GM18499 (cell line): ENCODE measurements around the gene OPTC.

ENCODE experiments used
- ATAC-seq: cut with Tn5 transposase; IDR thresholded peaks from one replicate; pipeline ENCODE4 v1.9.1; 2021; ENCODE audit warnings: moderate number of reproducible peaks; ENCODE audit not compliant: insufficient read depth, unreplicated experiment

OPTC gene

DNA sequence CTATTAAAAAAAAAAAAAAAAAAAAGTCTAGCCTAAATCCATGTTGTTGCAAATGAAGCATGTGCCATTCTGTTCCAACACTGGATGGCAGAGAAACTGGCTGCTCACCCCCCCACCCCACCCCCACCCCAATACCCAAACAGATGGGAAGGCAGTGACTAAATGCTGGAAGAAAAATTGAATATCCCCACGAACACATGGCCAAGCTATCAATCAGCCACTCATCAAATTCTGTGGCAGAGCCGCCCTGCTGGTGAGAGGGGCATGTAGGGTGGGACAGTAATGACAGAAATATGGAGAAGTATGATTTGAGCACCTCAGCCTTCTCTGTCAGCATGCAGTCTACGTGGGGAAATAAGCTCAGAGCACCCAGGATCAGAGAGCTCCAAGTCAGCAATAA lies 34.1 kb downstream of the OPTC start:
- no peak for ATAC-seq

DNA sequence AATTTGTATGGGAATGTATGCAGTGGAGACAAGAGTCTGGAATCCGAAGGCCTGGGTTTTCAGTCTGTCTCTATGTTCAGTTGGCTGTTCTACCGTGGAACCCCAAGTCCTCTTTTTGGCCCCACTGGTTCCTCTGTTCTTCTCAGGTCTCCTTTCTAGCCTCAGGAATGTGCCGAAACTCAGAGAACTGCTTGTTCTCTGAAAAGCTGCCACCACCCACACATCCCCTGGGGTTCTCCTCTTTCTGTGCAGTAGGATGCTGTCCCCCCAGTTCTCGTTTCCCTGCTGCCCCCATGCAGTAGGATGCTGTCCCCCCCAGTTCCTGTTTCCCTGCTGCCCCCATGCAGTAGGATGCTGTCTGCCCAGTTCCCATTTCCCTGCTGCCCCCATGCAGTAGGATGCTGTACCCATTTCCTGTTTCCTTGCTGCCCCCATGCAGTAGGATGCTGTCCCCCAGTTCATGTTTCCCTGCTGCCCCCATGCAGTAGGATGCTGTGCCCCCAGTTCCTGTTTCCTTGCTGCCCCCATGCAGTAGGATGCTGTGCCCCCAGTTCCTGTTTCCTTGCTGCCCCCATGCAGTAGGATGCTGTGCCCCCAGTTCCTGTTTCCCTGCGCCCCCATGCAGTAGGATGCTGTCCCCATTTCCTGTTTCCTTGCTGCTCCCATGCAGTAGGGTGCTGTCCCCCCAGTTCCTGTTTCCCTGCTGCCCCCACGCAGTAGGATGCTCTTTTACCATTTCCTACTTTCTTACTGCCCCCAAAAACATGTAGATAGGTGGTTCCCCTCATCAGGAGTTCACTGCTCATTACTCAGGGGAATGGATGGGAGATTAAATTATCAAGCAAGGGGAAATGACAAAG lies 35.3 kb downstream of the OPTC start:
- ATAC-seq: no peak

DNA sequence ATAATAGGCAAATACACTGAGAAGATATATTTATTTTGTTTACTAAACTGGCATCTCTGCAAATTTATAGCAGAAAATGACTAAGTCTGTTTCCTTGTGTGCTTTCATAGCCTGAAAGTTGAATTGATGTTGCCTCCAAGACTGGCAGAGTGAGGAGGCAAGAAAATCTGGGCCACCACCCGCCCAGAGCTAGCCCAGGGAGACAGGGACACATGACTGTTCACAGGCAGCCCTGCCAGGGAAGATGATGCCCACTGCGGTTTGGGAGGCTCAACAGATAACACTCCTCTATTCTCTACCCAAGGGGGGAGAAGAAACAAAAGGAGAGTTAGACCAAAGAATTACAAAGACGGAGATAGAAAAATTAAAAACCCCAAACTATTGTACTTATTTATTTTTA lies 37.1 kb downstream of the OPTC start:
- no peak for ATAC-seq

DNA sequence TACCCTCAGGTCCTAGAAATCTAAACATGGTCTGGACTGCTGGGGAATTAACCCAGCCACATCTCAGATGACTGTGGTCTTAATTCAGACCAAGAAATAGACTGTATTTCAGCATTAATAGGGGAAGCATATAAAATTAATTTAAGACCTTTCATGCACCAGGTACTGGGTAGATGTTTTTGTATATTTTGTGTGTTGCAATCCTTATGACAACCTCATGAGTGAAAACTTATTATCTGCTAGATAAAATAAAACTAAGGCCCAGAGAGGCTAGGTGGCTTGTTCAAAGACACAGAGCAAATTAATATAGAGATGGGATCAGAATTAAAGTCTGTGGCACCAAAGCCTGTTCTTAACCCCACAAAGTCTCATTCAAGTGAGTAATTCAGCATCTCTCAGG lies 40.1 kb downstream of the OPTC start:
- ATAC-seq: no peak

DNA sequence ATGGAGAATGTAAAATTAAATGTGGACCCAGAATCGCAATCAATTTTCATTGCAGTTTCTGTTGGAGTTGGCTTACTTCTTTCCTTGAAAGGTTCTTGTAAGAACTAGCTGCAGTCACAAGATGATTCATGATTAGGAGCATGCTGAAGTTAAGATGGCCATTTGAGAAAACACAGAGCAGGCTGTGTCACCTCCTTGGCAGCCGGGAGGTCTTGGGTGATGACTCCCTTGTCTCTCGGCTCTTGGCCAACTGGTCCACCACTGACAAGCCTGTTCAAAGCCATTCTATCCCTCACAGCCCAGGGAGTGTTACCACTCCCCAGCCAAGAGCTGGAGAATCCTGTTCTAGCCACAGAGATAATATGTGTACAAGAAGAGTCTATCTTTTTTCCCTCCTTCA lies 40.6 kb downstream of the OPTC start:
- ATAC-seq: no peak

DNA sequence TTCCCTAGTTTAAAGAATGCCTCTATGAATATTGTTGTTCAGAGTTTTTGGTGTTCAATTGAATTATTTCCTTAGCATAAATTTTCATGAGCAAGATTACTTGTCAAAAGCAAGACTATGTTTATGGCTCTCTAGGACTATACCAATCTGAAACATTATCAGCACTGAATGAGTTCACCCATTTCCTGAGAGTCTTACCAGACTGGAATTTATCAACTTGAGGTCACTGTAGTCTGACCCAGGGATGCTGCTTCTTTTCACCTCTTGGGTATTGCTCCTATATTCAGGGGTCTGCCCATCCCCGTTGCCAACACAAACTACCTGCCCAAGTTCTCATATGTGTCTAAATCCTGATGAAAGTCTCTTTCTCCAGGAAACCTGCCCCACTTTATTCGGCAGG lies 42.6 kb downstream of the OPTC start:
- no peak for ATAC-seq

DNA sequence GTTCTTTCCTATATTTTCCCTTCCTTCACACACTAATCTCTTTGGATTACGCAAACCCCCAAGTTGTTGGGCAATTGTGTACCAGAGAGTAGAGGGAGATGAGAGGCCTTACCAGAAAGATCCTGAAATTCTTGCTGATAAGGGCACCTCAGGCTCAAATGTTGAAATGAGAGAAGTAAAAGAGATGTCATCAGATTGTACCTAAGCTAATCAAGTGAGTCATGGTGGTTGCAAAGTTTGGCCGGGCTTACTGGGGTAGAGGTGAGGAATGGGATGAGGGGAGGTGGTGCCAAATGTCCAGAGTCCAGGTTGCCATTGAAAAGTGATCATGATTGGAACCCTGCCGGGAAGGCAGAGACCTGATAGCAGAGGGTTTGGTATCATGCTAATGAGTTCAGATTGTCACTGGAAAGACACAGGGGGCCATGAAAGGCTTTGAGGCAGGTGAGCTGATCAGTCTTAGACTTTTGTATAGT lies 43.1 kb downstream of the OPTC start:
- ATAC-seq: no peak

DNA sequence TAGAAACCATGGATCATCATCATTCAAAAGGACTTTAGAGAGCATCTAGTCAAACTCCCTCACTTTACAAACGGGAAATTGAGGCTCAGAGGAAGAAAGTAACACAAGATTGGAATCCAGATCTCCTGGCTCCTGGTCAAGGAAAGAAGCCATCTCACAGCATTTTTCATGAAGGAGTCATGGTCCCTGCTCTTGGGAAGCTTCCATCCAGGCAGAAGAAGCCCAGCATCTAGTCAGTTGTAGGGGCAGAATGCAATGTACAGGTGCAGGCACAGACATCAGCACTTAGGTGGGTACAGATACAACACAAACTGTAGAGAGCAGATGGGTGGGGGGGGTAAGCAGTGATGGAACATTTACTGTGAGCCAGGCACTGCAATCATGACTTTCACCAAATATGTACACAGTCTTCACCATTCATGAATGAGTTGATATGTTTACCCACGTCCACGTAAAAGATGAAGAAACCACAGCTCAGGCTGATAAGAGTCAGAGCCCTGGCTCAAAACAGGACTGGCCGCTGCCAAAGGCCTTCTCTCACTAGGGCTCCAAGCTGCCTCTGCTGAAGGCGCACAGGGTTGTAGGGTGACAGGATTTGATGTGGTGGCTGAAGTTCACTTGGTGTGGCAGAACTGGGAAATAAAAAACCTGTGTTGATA lies 44.0 kb downstream of the OPTC start:
- no peak for ATAC-seq

DNA sequence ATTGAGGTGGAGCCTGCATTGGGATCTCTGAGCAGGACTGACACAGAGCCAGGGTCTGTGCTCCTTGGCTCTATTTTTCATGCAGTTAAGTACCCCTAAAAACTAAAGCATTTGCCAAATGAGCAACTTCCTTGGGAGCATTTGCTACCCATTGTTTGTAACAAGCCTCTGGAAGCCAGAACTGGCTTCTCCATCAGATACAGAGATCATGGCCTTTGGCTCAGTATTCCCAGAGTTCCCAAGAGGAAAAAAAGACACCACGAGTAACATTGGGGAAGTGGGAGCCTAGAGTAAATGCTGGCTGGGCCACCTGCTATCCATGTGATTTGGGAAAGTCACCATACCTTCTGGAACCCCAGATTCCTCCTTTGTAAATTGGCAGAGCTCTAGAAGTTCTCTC lies 44.8 kb downstream of the OPTC start:
- no peak for ATAC-seq

DNA sequence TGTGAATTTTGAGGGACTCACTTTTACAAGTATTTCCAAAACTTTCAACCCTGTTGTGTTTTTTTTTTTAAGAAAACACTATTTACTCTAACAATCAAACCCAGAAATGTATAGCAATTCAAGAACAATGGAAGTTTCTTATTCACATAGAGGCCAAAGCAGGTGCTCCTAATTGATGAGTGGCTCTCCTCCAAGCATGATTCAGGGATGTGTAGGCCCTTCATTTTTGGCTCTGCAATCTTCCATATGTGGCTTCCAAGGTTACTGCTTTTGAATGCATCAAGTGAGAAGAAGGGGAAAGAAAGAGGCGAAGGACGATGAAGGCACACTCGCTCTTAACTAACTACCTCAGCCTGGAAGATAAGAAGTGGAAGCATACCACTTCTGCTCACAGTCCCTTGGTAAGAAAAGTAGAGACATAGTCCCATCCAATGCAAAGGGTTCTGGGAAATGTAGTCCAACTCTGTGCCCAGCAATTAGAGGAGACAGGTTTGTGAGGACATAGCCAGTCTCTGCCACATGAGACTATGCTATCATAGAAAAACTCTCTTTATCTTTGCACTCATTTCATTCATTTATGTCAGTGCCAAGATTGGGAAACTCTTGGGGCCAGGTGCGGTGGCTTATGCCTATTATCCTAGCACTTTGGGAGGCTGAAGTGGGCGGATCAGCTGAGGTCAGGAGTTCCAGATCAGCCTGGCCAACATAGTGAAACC lies 46.0 kb downstream of the OPTC start:
- no peak for ATAC-seq

DNA sequence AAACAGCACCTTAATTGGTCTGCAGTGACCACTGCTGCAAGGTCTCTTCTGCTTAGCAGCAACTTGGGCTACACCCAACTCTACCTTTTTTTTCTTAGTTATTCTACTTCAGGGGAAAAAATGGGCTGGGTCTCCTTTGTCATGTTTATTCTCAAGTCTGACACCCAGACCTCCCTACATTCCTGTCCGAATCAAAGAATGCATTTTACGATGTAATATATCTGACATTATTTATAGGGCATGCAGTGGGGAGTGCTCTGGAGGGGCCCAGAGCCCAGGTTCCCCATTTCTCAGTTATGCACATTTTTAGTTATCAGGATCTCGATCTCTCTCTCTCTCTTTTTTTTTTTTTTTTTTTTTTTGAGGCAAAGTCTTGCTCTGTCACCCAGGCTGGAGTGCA lies 50.5 kb downstream of the OPTC start:
- no peak for ATAC-seq

DNA sequence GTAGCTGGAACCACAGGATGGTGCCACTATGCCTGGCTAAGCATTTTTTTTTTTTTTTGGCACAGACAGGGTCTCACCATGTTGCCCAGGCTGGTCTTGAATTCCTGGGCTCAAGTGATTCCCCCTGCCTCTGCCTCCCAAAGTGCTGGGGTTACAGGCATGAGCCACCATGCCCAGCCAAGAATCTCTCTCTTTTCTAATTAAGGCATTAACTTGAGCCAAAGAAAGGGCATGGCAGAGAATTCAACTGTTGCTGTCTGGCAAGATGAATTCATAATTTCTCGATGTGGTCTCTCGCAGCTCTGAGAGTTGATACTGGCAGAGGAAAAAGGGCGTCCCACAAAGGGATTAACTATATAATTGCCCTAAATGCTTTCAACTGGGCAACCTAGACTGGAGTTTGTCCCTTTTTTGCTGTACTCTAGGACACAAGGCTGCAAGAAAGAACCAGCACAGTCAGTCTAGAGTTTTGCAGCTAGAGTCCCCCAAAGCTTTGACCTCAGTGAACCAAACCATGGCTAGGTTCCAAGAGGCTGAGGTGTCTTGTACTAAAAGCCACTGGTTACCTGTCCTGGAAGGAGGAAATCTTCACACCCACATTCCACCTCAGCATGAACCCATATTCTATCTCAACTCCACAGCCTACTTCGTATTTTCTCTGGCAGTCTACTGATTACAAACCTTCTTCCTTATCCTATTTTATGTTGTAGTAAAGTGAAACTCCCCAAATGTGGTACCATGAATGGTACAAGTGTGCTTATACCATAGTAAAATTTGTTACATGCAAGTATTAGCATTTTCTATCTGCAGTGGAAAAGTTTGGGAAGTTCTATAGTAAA lies 51.2 kb downstream of the OPTC start:
- ATAC-seq: no peak

DNA sequence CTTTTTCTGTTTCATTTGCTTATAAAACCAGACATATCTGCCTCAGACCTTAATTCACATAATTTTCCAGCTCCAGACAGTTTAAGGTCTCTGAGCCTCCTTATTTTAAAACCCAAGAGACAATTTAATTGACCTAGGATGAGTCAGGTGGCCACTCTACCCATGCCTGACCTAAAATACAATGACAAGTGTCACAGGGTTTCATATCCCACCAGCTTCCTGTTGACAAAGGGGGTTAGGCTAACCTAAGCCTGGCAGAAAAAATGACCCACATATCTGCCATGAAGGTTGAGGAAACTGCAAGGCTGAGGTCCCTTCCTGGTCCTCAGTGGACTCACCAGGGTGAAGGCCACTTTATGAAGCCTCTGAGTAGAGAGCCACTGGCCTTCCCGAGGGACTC lies 52.3 kb downstream of the OPTC start:
- no peak for ATAC-seq

DNA sequence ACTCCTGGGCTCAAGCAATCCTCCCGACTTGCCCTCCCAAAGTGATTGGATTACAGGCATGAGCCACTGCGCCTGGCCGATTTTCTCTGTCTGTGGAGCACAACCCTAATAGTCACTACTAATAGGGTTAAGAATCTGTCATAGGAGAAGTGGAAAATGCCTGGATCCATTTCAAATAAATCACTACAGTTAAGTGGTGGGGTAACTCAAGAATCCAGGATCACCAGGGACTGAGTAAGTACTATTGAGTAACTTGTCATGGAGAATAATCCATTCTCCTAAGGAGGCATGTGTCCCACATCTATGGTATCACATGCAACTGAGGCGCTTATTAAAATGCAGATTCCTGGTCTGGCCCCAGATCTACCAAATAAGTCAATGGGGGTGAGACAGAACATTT lies 53.2 kb downstream of the OPTC start:
- no peak for ATAC-seq

DNA sequence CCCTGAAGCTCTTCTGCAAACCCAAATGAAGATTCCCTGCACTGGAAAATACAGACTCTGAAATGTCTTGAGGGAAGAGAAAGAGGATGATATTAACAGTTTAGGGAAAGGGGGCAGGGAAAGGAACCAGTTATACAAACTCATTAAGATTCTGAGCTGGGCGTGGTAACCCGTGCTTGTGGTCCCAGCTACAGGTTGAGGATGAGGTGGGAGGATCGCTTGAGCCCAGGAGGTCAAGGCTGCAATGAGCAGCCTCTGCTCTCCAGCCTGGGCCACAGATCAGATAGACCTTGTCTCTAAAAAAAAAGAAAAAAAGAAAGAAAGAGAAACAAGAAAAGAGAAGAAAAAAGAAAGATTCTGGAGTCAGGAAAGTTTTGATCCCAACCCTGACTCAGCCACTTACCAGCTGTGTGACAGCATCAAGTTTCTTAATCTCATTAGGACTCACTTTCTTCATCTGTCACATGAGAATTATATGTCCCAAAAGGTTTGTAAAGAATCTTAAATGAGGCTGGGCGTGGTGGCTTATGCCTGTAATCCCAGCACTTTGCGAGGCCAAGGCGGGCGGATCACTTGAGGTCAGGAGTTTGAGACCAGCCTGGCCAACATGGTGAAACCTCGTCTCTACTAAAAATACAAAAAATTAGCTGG lies 53.9 kb downstream of the OPTC start:
- ATAC-seq: no peak

DNA sequence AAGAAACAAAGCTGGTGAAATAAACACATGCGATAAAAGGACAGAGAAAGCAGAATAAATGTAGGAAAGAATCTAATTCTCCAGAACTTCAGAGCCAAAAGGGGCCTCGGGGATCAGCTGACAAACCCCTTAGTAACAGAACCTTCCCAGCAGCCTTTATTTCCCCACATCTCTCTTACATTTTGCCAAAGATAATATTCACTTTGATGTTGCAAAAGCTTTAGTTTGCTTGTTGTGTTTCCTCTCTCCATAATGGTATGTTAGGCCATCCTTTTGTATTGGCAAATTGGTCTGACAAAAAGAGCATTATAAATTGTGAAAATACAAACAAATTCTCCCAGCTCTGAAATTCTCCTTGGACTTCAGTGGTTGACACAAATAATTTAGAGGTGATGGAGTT lies 54.9 kb downstream of the OPTC start:
- ATAC-seq: no peak

DNA sequence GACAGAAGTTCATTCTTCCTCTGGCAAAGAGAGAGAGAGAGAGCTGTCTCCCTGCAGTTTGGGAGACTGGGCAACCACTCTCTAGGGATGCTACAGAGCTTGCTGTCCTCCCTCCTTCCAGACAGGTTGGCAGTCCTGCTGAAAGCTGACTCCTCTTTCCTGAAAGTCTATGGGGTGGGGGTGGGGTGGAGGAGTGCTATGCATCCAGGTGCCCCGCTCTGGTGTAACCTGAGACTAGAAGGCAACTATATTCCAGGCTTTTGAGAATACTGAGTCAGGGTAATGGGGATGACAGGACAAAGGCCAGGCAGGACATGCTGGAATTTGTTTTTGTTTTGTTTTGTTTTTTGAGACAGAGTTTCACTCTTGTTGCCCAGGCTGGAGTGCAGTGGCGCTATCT lies 55.4 kb downstream of the OPTC start:
- no peak for ATAC-seq

DNA sequence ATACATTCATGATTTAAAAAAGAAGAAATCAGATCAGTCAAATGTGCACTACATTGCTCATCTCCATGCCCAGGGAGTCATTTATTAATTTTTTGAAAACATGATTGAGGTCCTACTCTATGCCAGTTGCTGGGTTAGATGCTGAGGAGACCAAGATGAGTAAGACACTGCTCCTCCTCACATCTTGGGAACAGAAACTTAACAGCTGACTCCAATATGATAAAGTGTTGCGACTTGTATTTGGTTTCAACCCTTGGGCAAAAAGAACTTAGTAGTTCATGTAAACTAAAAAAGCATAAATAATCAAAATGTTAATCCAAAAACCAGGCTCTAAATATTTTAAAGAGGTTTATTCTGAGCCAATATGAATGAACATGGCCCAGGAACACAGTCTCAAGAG lies 56.9 kb downstream of the OPTC start:
- no peak for ATAC-seq

DNA sequence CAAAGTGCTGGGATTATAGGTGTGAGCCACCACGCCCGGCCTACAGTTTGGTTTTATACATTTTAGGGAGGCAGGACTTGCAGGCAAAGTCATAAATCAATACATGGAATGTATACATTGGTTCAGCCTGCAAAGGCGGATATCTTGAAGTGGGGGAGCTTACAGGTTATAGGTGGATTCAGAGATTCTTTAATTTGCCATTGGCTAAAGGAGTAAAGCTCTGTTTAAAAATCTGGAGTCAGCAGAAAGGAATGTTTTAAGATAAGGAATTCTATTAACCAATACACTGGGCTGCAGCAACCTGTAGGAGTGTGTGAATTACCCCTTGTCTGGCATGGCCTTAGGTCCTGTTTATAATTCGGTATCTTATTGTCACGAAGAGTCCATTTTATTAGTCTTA lies 57.6 kb downstream of the OPTC start:
- ATAC-seq: no peak

DNA sequence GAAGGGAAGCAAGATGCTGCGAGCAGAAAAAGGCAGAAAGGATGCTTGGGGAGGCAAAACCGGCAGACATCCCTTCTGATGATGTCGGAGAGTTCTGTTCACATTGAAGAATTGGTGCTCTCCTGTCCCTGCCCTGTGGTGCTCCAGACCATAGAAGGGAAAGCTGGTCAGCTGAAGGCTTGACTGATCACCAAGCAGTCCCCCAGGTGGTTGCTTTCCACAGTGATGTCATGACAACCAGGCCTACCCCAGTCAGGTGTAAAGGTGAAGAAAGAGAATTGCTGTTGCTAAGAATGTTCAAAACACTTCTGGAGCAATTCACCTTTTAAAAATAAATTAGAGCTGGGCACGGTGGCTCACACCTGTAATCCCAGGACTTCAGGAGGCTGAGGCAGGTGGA lies 59.5 kb downstream of the OPTC start:
- ATAC-seq: no peak
